K562 (cell line): ENCODE data around the gene HMCN2. TPM values are rescaled to one million over a fixed set of nuclear protein-coding genes. Genes with fewer than 3 reads are reported as not detected.

ENCODE experiments used
- ARNT ChIP-seq, 2 experiments: fragments of 450-650 bp; IDR thresholded peaks; 2 replicates each; pipeline ENCODE4 v1.6.1; 2016; ENCODE audit warnings: mild to moderate bottlenecking in 1 of 2
- DPF2 ChIP-seq: fragments of 450-650 bp; IDR thresholded peaks from 2 replicates; pipeline ENCODE4 v1.6.1; 2016
- NBN ChIP-seq: fragments of 450-650 bp; IDR thresholded peaks from 2 replicates; pipeline ENCODE4 v1.6.1; 2016; ENCODE audit warnings: low read depth, mild to moderate bottlenecking
- NR2C2 ChIP-seq, 2 experiments: fragments of 200-800 bp in 1 of 2; sonication (Bioruptor generic) in 1 of 2; sonication (generic) in 1 of 2; formaldehyde crosslinking in 1 of 2; IDR thresholded peaks; 2 replicates each; pipeline versions ENCODE4 v1.6.1 to v1.8.0; 2016 to 2022; ENCODE audit warnings: mild to moderate bottlenecking in 1 of 2, missing compliant biosample characterization in 1 of 2, missing genetic modification characterization in 1 of 2, missing genetic modification reagents in 1 of 2
- SOX6 ChIP-seq: fragments of 450-650 bp; IDR thresholded peaks from 2 replicates; pipeline ENCODE4 v1.6.1; 2014; ENCODE audit warnings: mild to moderate bottlenecking
- YBX1 ChIP-seq: fragments of 450-650 bp; IDR thresholded peaks from 2 replicates; pipeline ENCODE4 v1.7.1; 2016; ENCODE audit warnings: mild to moderate bottlenecking
- ZNF174 ChIP-seq: fragments of 250-450 bp; sonication (Bioruptor Pico); IDR thresholded peaks from 2 replicates; pipeline ENCODE4 v1.4.0; 2020; ENCODE audit warnings: mild to moderate bottlenecking
- polyA plus RNA-seq, 8 experiments: library from polyadenylated mRNA; depleted of rRNA in 4 of 8; stranded (reverse) in 5 of 8; unstranded in 3 of 8; fragments of >200 nt; fragmentation: Nextera tagmentation in 2 of 8; fragmentation: Illumina TruSeq in 1 of 8; extraction: Ambion mirVana in 2 of 8; extraction: Trizol in 1 of 8; gene quantifications; 2 replicates each; pipeline versions ENCODE4 v1.2.1 to v1.2.3, GENCODE V29; 2011 to 2014; ENCODE audit warnings: inconsistent platforms in 1 of 8, missing spikeins in 1 of 8
- total RNA-seq, 7 experiments: library from RNA; depleted of rRNA in 6 of 7; stranded (reverse); fragments of >200 nt in 6 of 7; fragmentation: Illumina TruSeq in 2 of 7; extraction: Trizol in 2 of 7; gene quantifications; 2 replicates each; pipeline versions ENCODE4 v1.2.1 to v1.2.3, GENCODE V29; 2011 to 2021; ENCODE audit warnings: low replicate concordance in 1 of 7
- TF ChIP-seq, protein P1 (sequence below), 3 experiments: IDR thresholded peaks in 2 of 3; conservative IDR thresholded peaks in 1 of 3; 2 replicates each; pipeline ENCODE4 v1.5.1; 2011 to 2012; ENCODE audit warnings: low read length in 3 of 3, mild to moderate bottlenecking in 3 of 3, control low read depth in 2 of 3, improper control_type of control experiment in 1 of 3, inconsistent platforms in 1 of 3, low read depth in 1 of 3, mixed read lengths in 1 of 3, moderate library complexity in 1 of 3; ENCODE audit not compliant: insufficient read depth in 2 of 3
- TF ChIP-seq, protein P2 (sequence below), 2 experiments: IDR thresholded peaks; 2 replicates each; pipeline ENCODE4 v1.6.1; 2011; ENCODE audit warnings: borderline replicate concordance in 1 of 2, control low read depth in 1 of 2, low read depth in 1 of 2, low read length in 1 of 2, mild to moderate bottlenecking in 1 of 2, mixed read lengths in 1 of 2, moderate library complexity in 1 of 2; ENCODE audit not compliant: insufficient read depth in 1 of 2, insufficient read length in 1 of 2, poor library complexity in 1 of 2, severe bottlenecking in 1 of 2; ENCODE audit errors: extremely low read depth in 1 of 2
- TF ChIP-seq, protein P3 (sequence below), 2 experiments: fragments of 450-650 bp; IDR thresholded peaks; 2 replicates each; pipeline ENCODE4 v1.6.1; 2018; ENCODE audit warnings: mild to moderate bottlenecking in 2 of 2, low read depth in 1 of 2; ENCODE audit not compliant: partially characterized antibody in 2 of 2
- TF ChIP-seq, protein P4 (sequence below): sonication (generic); formaldehyde crosslinking; IDR thresholded peaks from 2 replicates; pipeline ENCODE4 v1.8.0; 2023; ENCODE audit warnings: mild to moderate bottlenecking, missing genetic modification reagents
- TF ChIP-seq, protein P5 (sequence below), 2 experiments: fragments of 450-650 bp in 1 of 2; sonication (generic) in 1 of 2; formaldehyde crosslinking in 1 of 2; IDR thresholded peaks in 1 of 2; conservative IDR thresholded peaks in 1 of 2; 2 replicates each; pipeline versions ENCODE4 v1.6.1 to v1.8.1; 2016 to 2023; ENCODE audit warnings: mild to moderate bottlenecking in 2 of 2, moderate library complexity in 2 of 2, inconsistent platforms in 1 of 2, missing genetic modification reagents in 1 of 2

Gene HMCN2
- total and polyA plus RNA-seq, 9 of the 15 experiments (the other 6 are each of a cell fraction or from before 2014, with no cell fraction given): 0.01 TPM; not detected in 8

DNA sequence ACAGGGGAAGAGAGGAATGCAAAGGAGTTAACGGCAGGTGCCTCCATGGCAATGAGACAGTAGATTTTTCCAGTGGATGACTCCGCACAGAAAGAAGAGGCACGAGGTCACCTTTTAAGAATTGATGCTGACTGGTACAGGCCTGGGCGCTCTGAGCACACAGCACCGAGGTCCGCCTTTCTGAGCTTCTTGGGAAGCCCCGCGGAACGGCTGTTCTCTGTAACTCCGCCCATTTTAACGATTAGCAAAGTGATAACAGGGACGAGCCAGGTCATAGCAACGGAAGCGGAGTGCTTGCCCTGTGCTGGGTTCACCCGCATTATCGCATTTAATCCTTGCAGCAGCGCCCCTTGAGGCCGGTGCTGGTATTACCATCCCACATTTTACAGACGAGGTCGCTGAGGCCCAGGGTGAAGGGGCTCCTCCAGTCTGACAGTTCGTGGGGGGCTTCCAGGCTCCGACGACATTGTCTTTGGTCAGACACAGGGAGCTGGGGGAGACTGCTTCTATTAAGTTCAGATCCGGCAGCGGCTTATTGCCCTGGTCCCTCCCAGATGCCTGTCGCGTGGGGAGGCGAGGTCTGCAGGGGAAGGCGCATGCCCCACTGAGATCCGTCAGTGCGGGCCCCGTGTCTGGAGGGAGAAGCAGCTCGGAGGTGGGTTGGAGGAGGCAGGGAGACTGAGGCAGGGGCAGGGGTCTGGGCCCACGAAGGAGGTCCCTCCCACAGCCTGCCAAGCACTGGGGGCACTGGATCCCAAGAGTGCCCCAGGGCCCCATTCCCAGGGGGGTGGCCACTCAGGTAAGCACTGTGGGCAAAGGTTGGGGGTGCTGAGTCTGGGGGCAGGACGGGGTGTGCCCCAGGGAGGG is 22.3 kb upstream of the HMCN2 start (continued):
- TF ChIP-seq, protein P1, sequence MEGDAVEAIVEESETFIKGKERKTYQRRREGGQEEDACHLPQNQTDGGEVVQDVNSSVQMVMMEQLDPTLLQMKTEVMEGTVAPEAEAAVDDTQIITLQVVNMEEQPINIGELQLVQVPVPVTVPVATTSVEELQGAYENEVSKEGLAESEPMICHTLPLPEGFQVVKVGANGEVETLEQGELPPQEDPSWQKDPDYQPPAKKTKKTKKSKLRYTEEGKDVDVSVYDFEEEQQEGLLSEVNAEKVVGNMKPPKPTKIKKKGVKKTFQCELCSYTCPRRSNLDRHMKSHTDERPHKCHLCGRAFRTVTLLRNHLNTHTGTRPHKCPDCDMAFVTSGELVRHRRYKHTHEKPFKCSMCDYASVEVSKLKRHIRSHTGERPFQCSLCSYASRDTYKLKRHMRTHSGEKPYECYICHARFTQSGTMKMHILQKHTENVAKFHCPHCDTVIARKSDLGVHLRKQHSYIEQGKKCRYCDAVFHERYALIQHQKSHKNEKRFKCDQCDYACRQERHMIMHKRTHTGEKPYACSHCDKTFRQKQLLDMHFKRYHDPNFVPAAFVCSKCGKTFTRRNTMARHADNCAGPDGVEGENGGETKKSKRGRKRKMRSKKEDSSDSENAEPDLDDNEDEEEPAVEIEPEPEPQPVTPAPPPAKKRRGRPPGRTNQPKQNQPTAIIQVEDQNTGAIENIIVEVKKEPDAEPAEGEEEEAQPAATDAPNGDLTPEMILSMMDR (IDR thresholded peaks at IDR 0.05 in 2 of 3, conservative IDR thresholded peaks at IDR 0.05 in 1 of 3; ENCODE audit: insufficient read depth in 2 of 3, low read depth in 1 of 3, low read length in 3 of 3): peak; percentile 84 to 93 (median 85)
- TF ChIP-seq SOX6 (peak; percentile 18; the same call in 1 of the 2 replicates), YBX1 (no peak), NR2C2 (CRISPR knock-in tag; IDR thresholded peaks at IDR 0.05) (no peak), NR2C2 (tag; IDR thresholded peaks at IDR 0.05) (peak; percentile 37; the same call in 1 of the 2 replicates), ARNT (IDR thresholded peaks at IDR 0.05) (peak in 1 of 2 experiments; percentile 38; a peak in 1 of 4 replicates), NBN (no peak), ZNF174 (no peak), DPF2 (0 out of 2 replicates have a peak, but pooled peaks have one; percentile 25)
- TF ChIP-seq, protein P2, sequence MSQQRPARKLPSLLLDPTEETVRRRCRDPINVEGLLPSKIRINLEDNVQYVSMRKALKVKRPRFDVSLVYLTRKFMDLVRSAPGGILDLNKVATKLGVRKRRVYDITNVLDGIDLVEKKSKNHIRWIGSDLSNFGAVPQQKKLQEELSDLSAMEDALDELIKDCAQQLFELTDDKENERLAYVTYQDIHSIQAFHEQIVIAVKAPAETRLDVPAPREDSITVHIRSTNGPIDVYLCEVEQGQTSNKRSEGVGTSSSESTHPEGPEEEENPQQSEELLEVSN (IDR thresholded peaks at IDR 0.05; ENCODE audit: borderline replicate concordance in 1 of 2, extremely low read depth in 1 of 2, insufficient read depth in 1 of 2, insufficient read length in 1 of 2, low read depth in 1 of 2, low read length in 1 of 2, poor library complexity in 1 of 2, severe bottlenecking in 1 of 2): peak in 1 of 2 experiments; percentile 43
- TF ChIP-seq, protein P3, sequence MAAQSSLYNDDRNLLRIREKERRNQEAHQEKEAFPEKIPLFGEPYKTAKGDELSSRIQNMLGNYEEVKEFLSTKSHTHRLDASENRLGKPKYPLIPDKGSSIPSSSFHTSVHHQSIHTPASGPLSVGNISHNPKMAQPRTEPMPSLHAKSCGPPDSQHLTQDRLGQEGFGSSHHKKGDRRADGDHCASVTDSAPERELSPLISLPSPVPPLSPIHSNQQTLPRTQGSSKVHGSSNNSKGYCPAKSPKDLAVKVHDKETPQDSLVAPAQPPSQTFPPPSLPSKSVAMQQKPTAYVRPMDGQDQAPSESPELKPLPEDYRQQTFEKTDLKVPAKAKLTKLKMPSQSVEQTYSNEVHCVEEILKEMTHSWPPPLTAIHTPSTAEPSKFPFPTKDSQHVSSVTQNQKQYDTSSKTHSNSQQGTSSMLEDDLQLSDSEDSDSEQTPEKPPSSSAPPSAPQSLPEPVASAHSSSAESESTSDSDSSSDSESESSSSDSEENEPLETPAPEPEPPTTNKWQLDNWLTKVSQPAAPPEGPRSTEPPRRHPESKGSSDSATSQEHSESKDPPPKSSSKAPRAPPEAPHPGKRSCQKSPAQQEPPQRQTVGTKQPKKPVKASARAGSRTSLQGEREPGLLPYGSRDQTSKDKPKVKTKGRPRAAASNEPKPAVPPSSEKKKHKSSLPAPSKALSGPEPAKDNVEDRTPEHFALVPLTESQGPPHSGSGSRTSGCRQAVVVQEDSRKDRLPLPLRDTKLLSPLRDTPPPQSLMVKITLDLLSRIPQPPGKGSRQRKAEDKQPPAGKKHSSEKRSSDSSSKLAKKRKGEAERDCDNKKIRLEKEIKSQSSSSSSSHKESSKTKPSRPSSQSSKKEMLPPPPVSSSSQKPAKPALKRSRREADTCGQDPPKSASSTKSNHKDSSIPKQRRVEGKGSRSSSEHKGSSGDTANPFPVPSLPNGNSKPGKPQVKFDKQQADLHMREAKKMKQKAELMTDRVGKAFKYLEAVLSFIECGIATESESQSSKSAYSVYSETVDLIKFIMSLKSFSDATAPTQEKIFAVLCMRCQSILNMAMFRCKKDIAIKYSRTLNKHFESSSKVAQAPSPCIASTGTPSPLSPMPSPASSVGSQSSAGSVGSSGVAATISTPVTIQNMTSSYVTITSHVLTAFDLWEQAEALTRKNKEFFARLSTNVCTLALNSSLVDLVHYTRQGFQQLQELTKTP (IDR thresholded peaks at IDR 0.05; ENCODE audit: low read depth in 1 of 2, partially characterized antibody in 2 of 2): no peak
- TF ChIP-seq, protein P4, sequence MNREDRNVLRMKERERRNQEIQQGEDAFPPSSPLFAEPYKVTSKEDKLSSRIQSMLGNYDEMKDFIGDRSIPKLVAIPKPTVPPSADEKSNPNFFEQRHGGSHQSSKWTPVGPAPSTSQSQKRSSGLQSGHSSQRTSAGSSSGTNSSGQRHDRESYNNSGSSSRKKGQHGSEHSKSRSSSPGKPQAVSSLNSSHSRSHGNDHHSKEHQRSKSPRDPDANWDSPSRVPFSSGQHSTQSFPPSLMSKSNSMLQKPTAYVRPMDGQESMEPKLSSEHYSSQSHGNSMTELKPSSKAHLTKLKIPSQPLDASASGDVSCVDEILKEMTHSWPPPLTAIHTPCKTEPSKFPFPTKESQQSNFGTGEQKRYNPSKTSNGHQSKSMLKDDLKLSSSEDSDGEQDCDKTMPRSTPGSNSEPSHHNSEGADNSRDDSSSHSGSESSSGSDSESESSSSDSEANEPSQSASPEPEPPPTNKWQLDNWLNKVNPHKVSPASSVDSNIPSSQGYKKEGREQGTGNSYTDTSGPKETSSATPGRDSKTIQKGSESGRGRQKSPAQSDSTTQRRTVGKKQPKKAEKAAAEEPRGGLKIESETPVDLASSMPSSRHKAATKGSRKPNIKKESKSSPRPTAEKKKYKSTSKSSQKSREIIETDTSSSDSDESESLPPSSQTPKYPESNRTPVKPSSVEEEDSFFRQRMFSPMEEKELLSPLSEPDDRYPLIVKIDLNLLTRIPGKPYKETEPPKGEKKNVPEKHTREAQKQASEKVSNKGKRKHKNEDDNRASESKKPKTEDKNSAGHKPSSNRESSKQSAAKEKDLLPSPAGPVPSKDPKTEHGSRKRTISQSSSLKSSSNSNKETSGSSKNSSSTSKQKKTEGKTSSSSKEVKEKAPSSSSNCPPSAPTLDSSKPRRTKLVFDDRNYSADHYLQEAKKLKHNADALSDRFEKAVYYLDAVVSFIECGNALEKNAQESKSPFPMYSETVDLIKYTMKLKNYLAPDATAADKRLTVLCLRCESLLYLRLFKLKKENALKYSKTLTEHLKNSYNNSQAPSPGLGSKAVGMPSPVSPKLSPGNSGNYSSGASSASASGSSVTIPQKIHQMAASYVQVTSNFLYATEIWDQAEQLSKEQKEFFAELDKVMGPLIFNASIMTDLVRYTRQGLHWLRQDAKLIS (CRISPR knock-in tag): no peak
- TF ChIP-seq, protein P5, sequence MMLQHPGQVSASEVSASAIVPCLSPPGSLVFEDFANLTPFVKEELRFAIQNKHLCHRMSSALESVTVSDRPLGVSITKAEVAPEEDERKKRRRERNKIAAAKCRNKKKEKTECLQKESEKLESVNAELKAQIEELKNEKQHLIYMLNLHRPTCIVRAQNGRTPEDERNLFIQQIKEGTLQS (IDR thresholded peaks at IDR 0.05): peak; percentile 10; the same call in 1 of the 2 replicates
- TF ChIP-seq, protein P5 (CRISPR knock-in tag; conservative IDR thresholded peaks at IDR 0.05): no peak
